Mammary epithelial cell (primary cell): Measurements from ENCODE around the gene HASPIN.

ENCODE experiments used
- CTCF ChIP-seq, 2 donors: IDR thresholded peaks in 1 of 2; conservative IDR thresholded peaks in 1 of 2; 2 replicates each; pipeline ENCODE4 v1.5.1; 2011 to 2012; ENCODE audit warnings: inconsistent platforms in 2 of 2, low read length in 2 of 2, mild to moderate bottlenecking in 2 of 2, control low read depth in 1 of 2, low read depth in 1 of 2; ENCODE audit not compliant: insufficient read depth in 1 of 2; ENCODE audit errors: extremely low read depth in 1 of 2
- EZH2 ChIP-seq: IDR thresholded peaks from 2 replicates; pipeline ENCODE4 v1.6.1; 2012; ENCODE audit warnings: low read length, inconsistent platforms, borderline replicate concordance

GRCh38 chr17:3745071-3745470, 21.4 kb downstream of the HASPIN start:
- TF ChIP-seq EZH2 (no peak), CTCF (conservative IDR thresholded peaks at IDR 0.05 in 1 of 2, IDR thresholded peaks at IDR 0.05 in 1 of 2; ENCODE audit: extremely low read depth in 1 of 2, insufficient read depth in 1 of 2, low read depth in 1 of 2, low read length in 2 of 2) (no peak)
